Muscle layer of duodenum (tissue), 2 donors: Measurements from ENCODE around the gene ZNF280A.
"Not testable (repeated sequence)": the region's sequence is repeated elsewhere in the genome, so short reads cannot be mapped to it uniquely, and the experiment has no call there.

Experiments used
- H3K27ac ChIP-seq: one replicate; pipeline ENCODE4 v1.7.0; 2013; ENCODE audit warnings: mild to moderate bottlenecking, low read length
- H3K27me3 ChIP-seq: one replicate; pipeline ENCODE4 v1.7.0; 2013; ENCODE audit warnings: low read depth, mild to moderate bottlenecking, control low read depth, low read length
- H3K36me3 ChIP-seq, 2 donors: one replicate each; pipeline ENCODE4 v1.7.0; 2013; ENCODE audit warnings: low read length in 2 of 2, control low read depth in 1 of 2, mild to moderate bottlenecking in 1 of 2; ENCODE audit not compliant: insufficient read depth in 2 of 2, control insufficient read depth in 1 of 2
- H3K4me1 ChIP-seq, 2 donors: one replicate each; pipeline ENCODE4 v1.7.0; 2013; ENCODE audit warnings: low read length in 2 of 2, mild to moderate bottlenecking in 2 of 2, control low read depth in 1 of 2, moderate library complexity in 1 of 2; ENCODE audit not compliant: insufficient read depth in 2 of 2, control insufficient read depth in 1 of 2
- H3K4me3 ChIP-seq, 2 donors: one replicate each; pipeline ENCODE4 v1.7.0; 2013; ENCODE audit warnings: low read length in 2 of 2, low read depth in 1 of 2, mild to moderate bottlenecking in 1 of 2
- H3K9me3 ChIP-seq, 2 donors: one replicate each; pipeline ENCODE4 v1.7.0; 2013; ENCODE audit warnings: low read length in 2 of 2, control low read depth in 1 of 2, mild to moderate bottlenecking in 1 of 2; ENCODE audit not compliant: control insufficient read depth in 1 of 2
- donor health status: healthy.

ZNF280A gene

GRCh38 chr22:22536916-22537315 lies 16.8 kb upstream of the ZNF280A start:
- no peaks in the 10 kb centered on the region for H3K27me3 ChIP-seq
- H3K27ac ChIP-seq = no peak overlapping the region
- H3K36me3 ChIP-seq = no peaks in the 10 kb centered on the region
- H3K4me1 ChIP-seq = no peaks in the 10 kb centered on the region
- peaks cover 0 to 4% of the 10 kb centered on the region in 2 donors for H3K9me3 ChIP-seq
- no peak overlapping the region for H3K4me3 ChIP-seq

- Histone ChIP-seq H3K9me3 (peaks cover 0 to 4% of the 10 kb centered on the region in 2 donors), H3K27ac (no peak overlapping the region), H3K4me3 (no peak overlapping the region), H3K27me3 (no peaks in the 10 kb centered on the region), H3K36me3 (no peaks in the 10 kb centered on the region), H3K4me1 (no peaks in the 10 kb centered on the region)
Observed at GRCh38 chr22:22536515-22536914, 16.4 kb upstream of the ZNF280A start.

GRCh38 chr22:22535662-22536061 lies 15.6 kb upstream of the ZNF280A start:
- H3K27me3 ChIP-seq = no peaks in the 10 kb centered on the region
- H3K4me3 ChIP-seq = no peak overlapping the region
- H3K36me3 ChIP-seq = no peaks in the 10 kb centered on the region
- H3K27ac ChIP-seq = no peak overlapping the region
- no peaks in the 10 kb centered on the region for H3K4me1 ChIP-seq
- H3K9me3 ChIP-seq = peaks cover 0 to 4% of the 10 kb centered on the region in 2 donors

- Histone ChIP-seq H3K9me3 (no peaks in the 10 kb centered on the region), H3K27ac (no peak overlapping the region), H3K27me3 (no peaks in the 10 kb centered on the region), H3K4me3 (no peak overlapping the region), H3K36me3 (no peaks in the 10 kb centered on the region), H3K4me1 (no peaks in the 10 kb centered on the region)
Observed at GRCh38 chr22:22534604-22535415, 14.7 kb upstream of the ZNF280A start.

GRCh38 chr22:22533863-22534262 lies 13.8 kb upstream of the ZNF280A start:
- Histone ChIP-seq H3K36me3 (no peaks in the 10 kb centered on the region), H3K27me3 (no peaks in the 10 kb centered on the region), H3K27ac (no peak overlapping the region), H3K4me3 (no peak overlapping the region), H3K9me3 (no peaks in the 10 kb centered on the region), H3K4me1 (no peaks in the 10 kb centered on the region)

- H3K4me3 ChIP-seq = no peak overlapping the region
Observed at GRCh38 chr22:22533417-22533816, 13.3 kb upstream of the ZNF280A start.

GRCh38 chr22:22532547-22533071 lies 12.5 kb upstream of the ZNF280A start:
- H3K4me1 ChIP-seq = not testable (repeated sequence)

More at GRCh38 chr22:22533417-22533816, 13.3 kb upstream of the ZNF280A start:
- Histone ChIP-seq H3K9me3 (no peaks in the 10 kb centered on the region), H3K36me3 (no peaks in the 10 kb centered on the region), H3K4me1 (no peaks in the 10 kb centered on the region), H3K27me3 (no peaks in the 10 kb centered on the region), H3K27ac (no peak overlapping the region)

GRCh38 chr22:22531770-22532546 lies 11.9 kb upstream of the ZNF280A start:
- Histone ChIP-seq H3K27ac (no peak overlapping the region), H3K9me3 (no peaks in the 10 kb centered on the region), H3K4me1 (no peaks in the 10 kb centered on the region), H3K4me3 (no peak overlapping the region), H3K36me3 (no peaks in the 10 kb centered on the region), H3K27me3 (no peaks in the 10 kb centered on the region)

More at GRCh38 chr22:22532547-22533071, 12.5 kb upstream of the ZNF280A start:
- not testable (repeated sequence) for H3K27me3 ChIP-seq, H3K36me3 ChIP-seq, H3K27ac ChIP-seq, H3K9me3 ChIP-seq, H3K4me3 ChIP-seq

GRCh38 chr22:22528780-22529179 lies 8.7 kb upstream of the ZNF280A start:
- Histone ChIP-seq H3K27ac (no peak overlapping the region), H3K27me3 (no peaks in the 10 kb centered on the region), H3K4me1 (no peaks in the 10 kb centered on the region), H3K36me3 (no peaks in the 10 kb centered on the region), H3K4me3 (no peak overlapping the region), H3K9me3 (no peaks in the 10 kb centered on the region)

GRCh38 chr22:22527312-22527711 lies 7.2 kb upstream of the ZNF280A start:
- H3K27me3 ChIP-seq = no peaks in the 10 kb centered on the region
- H3K9me3 ChIP-seq = no peaks in the 10 kb centered on the region
- no peaks in the 10 kb centered on the region for H3K4me1 ChIP-seq

GRCh38 chr22:22526125-22526912 lies 6.2 kb upstream of the ZNF280A start:
- Histone ChIP-seq H3K9me3 (no peaks in the 10 kb centered on the region), H3K4me3 (no peak overlapping the region), H3K27ac (no peak overlapping the region), H3K36me3 (no peaks in the 10 kb centered on the region), H3K27me3 (no peaks in the 10 kb centered on the region), H3K4me1 (no peaks in the 10 kb centered on the region)

More at GRCh38 chr22:22527312-22527711, 7.2 kb upstream of the ZNF280A start:
- Histone ChIP-seq H3K4me3 (no peak overlapping the region), H3K27ac (no peak overlapping the region), H3K36me3 (no peaks in the 10 kb centered on the region)
